ENCODE data around the gene LTBP1. TPM values are rescaled to one million over a fixed set of nuclear protein-coding genes. Genes with fewer than 3 reads are reported as not detected.

The LTBP1 gene
- total RNA-seq, 3 donors from 2014 or later, result 13.3 to 18.7 (median 17.4) TPM

DNA sequence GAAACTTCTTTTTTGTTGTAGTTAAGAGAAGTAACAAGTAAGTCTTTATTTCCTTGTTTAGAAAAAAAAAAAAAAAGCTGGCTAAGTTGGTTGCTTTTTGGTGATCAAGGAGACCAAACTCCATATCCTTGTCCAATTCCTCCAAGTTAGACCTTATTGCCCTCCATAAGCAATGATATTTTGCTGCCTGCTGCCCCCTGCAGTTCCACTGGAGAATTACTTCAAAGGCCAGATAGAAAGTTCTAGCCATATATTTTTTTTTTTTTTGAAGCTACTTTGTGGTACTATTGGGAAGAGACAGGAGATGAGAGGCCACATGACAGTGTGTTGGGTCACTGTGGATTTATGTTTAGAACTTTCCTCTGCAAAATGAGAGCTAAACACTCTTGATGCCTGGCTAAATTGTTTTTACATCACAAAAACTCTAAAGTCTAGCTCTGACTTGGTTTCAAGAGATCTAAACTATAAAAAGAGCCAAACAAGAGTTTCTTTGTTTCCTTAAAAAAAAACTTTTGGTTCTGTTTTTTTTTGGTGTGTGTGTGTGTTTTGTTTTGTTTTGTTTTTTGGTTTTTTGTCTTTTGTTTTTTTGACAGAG is 449.0 kb downstream of the LTBP1 start:
- TF ChIP-seq, protein P1, sequence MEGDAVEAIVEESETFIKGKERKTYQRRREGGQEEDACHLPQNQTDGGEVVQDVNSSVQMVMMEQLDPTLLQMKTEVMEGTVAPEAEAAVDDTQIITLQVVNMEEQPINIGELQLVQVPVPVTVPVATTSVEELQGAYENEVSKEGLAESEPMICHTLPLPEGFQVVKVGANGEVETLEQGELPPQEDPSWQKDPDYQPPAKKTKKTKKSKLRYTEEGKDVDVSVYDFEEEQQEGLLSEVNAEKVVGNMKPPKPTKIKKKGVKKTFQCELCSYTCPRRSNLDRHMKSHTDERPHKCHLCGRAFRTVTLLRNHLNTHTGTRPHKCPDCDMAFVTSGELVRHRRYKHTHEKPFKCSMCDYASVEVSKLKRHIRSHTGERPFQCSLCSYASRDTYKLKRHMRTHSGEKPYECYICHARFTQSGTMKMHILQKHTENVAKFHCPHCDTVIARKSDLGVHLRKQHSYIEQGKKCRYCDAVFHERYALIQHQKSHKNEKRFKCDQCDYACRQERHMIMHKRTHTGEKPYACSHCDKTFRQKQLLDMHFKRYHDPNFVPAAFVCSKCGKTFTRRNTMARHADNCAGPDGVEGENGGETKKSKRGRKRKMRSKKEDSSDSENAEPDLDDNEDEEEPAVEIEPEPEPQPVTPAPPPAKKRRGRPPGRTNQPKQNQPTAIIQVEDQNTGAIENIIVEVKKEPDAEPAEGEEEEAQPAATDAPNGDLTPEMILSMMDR (IDR thresholded peaks at IDR 0.05), result peak in 1 of 3 donors; percentile 33
- TF ChIP-seq POLR2AphosphoS5 (IDR thresholded peaks at IDR 0.05), result no peak
- H3K36me3 ChIP-seq, result no peaks in the 10 kb centered on the region
- no peak overlapping the region for H3K4me3 ChIP-seq
- DNase-seq (ENCODE audit: low spot score in 2 of 2), result no peak
- no peak overlapping the region for H3K27ac ChIP-seq
- H3K9me3 ChIP-seq, result peaks cover 0 to 4% of the 10 kb centered on the region in 2 donors
- no peaks in the 10 kb centered on the region for H3K4me1 ChIP-seq
- no peaks in the 10 kb centered on the region for H3K27me3 ChIP-seq
- intact Hi-C loops (cut with DNase I; ENCODE audit: low total_unique reads), result no loop called here

DNA sequence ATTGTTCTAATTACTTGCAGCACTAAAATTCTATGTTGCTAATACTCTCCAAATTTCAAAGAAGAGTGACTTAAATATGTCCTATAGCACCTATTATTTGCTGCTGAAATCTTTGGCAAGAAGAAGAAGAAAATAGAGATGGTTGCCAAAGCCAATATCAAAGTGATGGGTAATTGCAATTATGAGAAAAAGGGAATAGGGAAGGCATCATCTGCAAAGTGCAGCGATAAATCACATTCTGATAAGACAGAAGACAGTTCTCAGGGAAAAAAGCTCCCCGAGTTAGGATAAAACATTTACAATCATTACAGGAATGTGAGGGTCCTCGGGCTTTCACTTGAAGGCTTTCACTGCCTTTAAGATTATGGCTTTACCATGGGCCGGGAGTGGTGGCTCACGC is 457.6 kb downstream of the LTBP1 start:
- no peak for DNase-seq (ENCODE audit: low spot score in 2 of 2)
- no peaks in the 10 kb centered on the region for H3K36me3 ChIP-seq
- no peaks in the 10 kb centered on the region for H3K27me3 ChIP-seq
- H3K4me3 ChIP-seq, result no peak overlapping the region
- no peak overlapping the region for H3K27ac ChIP-seq
- H3K9me3 ChIP-seq, result peaks cover 0 to 8% of the 10 kb centered on the region in 2 donors
- TF ChIP-seq POLR2AphosphoS5 (IDR thresholded peaks at IDR 0.05), result no peak
- TF ChIP-seq, protein P1 (IDR thresholded peaks at IDR 0.05), result no peak
- intact Hi-C loops (cut with DNase I; ENCODE audit: low total_unique reads), result no loop called here
- H3K4me1 ChIP-seq, result no peaks in the 10 kb centered on the region

DNA sequence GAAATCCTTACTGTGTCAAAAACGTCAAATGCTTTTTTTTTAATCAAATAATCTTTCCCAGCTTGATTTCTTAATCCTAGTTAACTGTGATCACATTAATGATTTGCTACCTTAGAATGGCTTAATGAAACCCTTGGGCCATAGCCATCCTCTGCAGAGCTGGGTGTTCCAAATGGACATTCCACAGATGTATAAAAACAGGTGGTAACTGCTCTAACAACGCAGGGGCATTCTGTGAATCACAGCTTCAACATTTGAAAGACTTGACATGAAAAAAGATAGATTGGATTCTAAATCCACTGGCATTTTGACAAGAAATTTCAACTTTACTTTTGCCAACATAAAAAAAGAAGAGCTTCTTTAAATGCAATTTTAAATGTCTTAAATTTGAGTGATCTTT is 459.9 kb downstream of the LTBP1 start:
- no peaks in the 10 kb centered on the region for H3K36me3 ChIP-seq
- intact Hi-C loops (cut with DNase I; ENCODE audit: low total_unique reads), result no loop called here
- H3K27me3 ChIP-seq, result no peaks in the 10 kb centered on the region
- no peak overlapping the region for H3K27ac ChIP-seq
- TF ChIP-seq, protein P1 (IDR thresholded peaks at IDR 0.05), result no peak
- TF ChIP-seq POLR2AphosphoS5 (IDR thresholded peaks at IDR 0.05), result no peak
- no peak for TF ChIP-seq POLR2A (IDR thresholded peaks at IDR 0.05)
- no peak overlapping the region for H3K4me3 ChIP-seq
- no peaks in the 10 kb centered on the region for H3K4me1 ChIP-seq
- H3K9me3 ChIP-seq, result peaks cover 0 to 8% of the 10 kb centered on the region in 2 donors
- DNase-seq (ENCODE audit: low spot score in 2 of 2), result no peak

DNA sequence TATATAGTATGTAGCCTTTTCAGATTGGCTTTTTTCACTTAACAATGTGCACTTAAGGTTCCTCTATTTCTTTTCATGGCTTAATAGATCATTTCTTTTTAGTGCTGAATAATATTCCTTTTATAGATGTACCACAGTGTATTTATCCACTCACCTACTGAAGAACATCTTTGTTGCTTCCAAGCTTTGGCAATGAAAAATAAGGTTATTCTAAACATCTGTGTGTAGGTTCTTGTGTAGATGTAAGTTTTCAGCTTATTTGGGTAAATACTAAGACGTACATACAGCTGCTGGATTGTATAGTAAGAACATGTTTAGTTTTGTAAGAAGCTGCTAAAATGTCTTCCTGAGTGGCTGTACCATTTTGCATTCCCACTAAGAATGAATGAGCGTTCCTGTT is 461.4 kb downstream of the LTBP1 start:
- DNase-seq (ENCODE audit: low spot score in 2 of 2), result no peak
- H3K9me3 ChIP-seq, result peaks cover 0 to 8% of the 10 kb centered on the region in 2 donors
- H3K4me3 ChIP-seq, result no peak overlapping the region
- intact Hi-C loops (cut with DNase I; ENCODE audit: low total_unique reads), result no loop called here
- H3K4me1 ChIP-seq, result no peaks in the 10 kb centered on the region
- no peak overlapping the region for H3K27ac ChIP-seq
- TF ChIP-seq POLR2AphosphoS5 (IDR thresholded peaks at IDR 0.05) (no peak), POLR2A (IDR thresholded peaks at IDR 0.05) (no peak)
- TF ChIP-seq, protein P1 (IDR thresholded peaks at IDR 0.05), result no peak
- H3K36me3 ChIP-seq, result no peaks in the 10 kb centered on the region
- no peaks in the 10 kb centered on the region for H3K27me3 ChIP-seq

DNA sequence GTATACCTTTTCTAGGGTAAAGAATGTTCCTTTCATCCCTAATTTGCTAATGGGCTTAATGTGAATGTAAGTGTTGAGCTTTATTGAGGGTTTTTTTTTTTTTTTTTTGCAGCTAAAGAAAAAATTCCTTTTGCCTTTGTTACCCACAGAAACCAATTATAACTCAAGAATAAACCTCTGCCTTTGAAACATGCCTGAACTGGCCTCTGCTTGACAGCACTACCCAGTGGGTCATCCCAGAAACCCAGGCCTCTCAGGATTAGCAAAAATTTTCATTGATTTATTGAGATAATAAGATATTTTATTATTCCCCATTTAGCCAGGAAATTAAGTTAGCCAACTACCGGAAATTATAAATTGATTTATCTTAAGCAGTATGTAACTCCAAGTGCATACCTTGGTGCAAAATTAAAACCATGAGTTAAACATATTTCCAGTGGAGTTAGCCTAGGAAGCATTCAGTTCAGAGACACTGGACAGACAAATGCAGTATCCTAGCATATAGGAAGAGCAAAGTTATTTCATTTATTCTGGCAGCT is 462.7 kb downstream of the LTBP1 start:
- TF ChIP-seq POLR2AphosphoS5 (IDR thresholded peaks at IDR 0.05), result no peak
- no peak for TF ChIP-seq POLR2A (IDR thresholded peaks at IDR 0.05)
- TF ChIP-seq, protein P1 (IDR thresholded peaks at IDR 0.05), result no peak
- Histone ChIP-seq H3K4me3 (no peak overlapping the region), H3K27ac (no peak overlapping the region), H3K36me3 (no peaks in the 10 kb centered on the region), H3K9me3 (peaks cover 0 to 8% of the 10 kb centered on the region in 2 donors), H3K27me3 (no peaks in the 10 kb centered on the region), H3K4me1 (no peaks in the 10 kb centered on the region)
- intact Hi-C loops (cut with DNase I; ENCODE audit: low total_unique reads), result no loop called here
- DNase-seq (ENCODE audit: low spot score in 2 of 2), result no peak

All from breast epithelium (tissue), 4 donors.